SW480 (cell line): ENCODE data around the gene HDAC5.
"Not testable (repeated sequence)": the region's sequence is repeated elsewhere in the genome, so short reads cannot be mapped to it uniquely, and the experiment has no call there.

Experiments used
- DNase-seq: peaks from one replicate; pipeline ENCODE4 v3.0.0-alpha.2; 2016; ENCODE audit warnings: low spot score

Gene HDAC5

GRCh38 chr17:44132275-44132821, 8.9 kb upstream of the HDAC5 start:
- no peak for DNase-seq

- not testable (repeated sequence) for DNase-seq
These were observed 7.9 kb upstream of the HDAC5 start for GRCh38 chr17:44131372-44131771.

GRCh38 chr17:44130693-44131349, 7.4 kb upstream of the HDAC5 start:
- no peak for DNase-seq

- no peak for DNase-seq
These were observed 4.9 kb upstream of the HDAC5 start for GRCh38 chr17:44128383-44128782.

- no peak for DNase-seq
These were observed 637 bp upstream of the HDAC5 start for GRCh38 chr17:44124118-44124438.

GRCh38 chr17:44122816-44123355, 555 bp downstream of the HDAC5 start:
- DNase-seq, result no peak

GRCh38 chr17:44121997-44122815, 1.2 kb downstream of the HDAC5 start:
- no peak for DNase-seq

GRCh38 chr17:44120851-44121605, 2.4 kb downstream of the HDAC5 start:
- no peak for DNase-seq

- not testable (repeated sequence) for DNase-seq
These were observed 3.2 kb downstream of the HDAC5 start for GRCh38 chr17:44120281-44120680.

- no peak for DNase-seq
These were observed 3.6 kb downstream of the HDAC5 start for GRCh38 chr17:44119798-44120197.

GRCh38 chr17:44119062-44119461, 4.4 kb downstream of the HDAC5 start:
- no peak for DNase-seq

- no peak for DNase-seq
These were observed 4.9 kb downstream of the HDAC5 start for GRCh38 chr17:44118427-44119050.

GRCh38 chr17:44117351-44117750, 6.1 kb downstream of the HDAC5 start:
- no peak for DNase-seq

GRCh38 chr17:44115585-44116415, 7.6 kb downstream of the HDAC5 start:
- no peak for DNase-seq

GRCh38 chr17:44113868-44114840, 9.3 kb downstream of the HDAC5 start:
- no peak for DNase-seq

GRCh38 chr17:44113382-44113781, 10.1 kb downstream of the HDAC5 start:
- DNase-seq, result no peak

GRCh38 chr17:44112284-44113280, 10.9 kb downstream of the HDAC5 start:
- DNase-seq, result no peak

- DNase-seq, result no peak
These were observed 11.7 kb downstream of the HDAC5 start for GRCh38 chr17:44111777-44112176.
